D721Med (cell line): ENCODE measurements around the gene RASA2.
"Not testable (repeated sequence)": the region's sequence is repeated elsewhere in the genome, so short reads cannot be mapped to it uniquely, and the experiment has no call there.

Experiments
- DNase-seq: peaks from one replicate; pipeline ENCODE4 v3.0.0; 2011; ENCODE audit warnings: low spot score; ENCODE audit not compliant: insufficient read length
- FAIRE-seq: peaks from 2 replicates; lab custom pipeline; 2011; peaks lifted over from hg19 to GRCh38; lab: Jason Lieb, UNC
- TF ChIP-seq, protein P1 (sequence below): IDR thresholded peaks from 2 replicates; pipeline ENCODE4 v1.5.1; 2012; ENCODE audit warnings: mild to moderate bottlenecking, control low read depth; ENCODE audit not compliant: insufficient read depth; ENCODE audit errors: missing control alignments

The RASA2 gene

DNA sequence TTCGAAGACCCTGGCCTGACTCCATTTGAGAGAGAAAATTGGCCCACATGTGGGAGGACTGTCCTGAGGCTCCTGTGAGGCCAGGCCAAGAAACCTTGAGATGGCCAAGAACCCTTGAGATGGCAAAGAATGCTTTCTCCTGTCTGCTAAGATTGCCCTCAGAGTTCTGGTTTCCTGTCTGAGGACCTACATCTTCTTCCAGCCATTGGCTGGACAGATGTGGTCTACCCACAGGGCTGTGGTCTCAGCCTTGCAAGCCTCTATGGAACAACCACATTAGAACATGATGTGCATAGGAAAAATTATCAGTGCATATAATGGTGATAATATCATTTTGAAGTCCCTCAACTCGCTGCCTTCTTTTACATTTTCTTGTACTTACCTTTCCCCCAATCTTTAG is 10.8 kb upstream of the RASA2 start:
- FAIRE-seq (no peak), DNase-seq (no peak)
- TF ChIP-seq, protein P1, sequence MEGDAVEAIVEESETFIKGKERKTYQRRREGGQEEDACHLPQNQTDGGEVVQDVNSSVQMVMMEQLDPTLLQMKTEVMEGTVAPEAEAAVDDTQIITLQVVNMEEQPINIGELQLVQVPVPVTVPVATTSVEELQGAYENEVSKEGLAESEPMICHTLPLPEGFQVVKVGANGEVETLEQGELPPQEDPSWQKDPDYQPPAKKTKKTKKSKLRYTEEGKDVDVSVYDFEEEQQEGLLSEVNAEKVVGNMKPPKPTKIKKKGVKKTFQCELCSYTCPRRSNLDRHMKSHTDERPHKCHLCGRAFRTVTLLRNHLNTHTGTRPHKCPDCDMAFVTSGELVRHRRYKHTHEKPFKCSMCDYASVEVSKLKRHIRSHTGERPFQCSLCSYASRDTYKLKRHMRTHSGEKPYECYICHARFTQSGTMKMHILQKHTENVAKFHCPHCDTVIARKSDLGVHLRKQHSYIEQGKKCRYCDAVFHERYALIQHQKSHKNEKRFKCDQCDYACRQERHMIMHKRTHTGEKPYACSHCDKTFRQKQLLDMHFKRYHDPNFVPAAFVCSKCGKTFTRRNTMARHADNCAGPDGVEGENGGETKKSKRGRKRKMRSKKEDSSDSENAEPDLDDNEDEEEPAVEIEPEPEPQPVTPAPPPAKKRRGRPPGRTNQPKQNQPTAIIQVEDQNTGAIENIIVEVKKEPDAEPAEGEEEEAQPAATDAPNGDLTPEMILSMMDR: no peak

DNA sequence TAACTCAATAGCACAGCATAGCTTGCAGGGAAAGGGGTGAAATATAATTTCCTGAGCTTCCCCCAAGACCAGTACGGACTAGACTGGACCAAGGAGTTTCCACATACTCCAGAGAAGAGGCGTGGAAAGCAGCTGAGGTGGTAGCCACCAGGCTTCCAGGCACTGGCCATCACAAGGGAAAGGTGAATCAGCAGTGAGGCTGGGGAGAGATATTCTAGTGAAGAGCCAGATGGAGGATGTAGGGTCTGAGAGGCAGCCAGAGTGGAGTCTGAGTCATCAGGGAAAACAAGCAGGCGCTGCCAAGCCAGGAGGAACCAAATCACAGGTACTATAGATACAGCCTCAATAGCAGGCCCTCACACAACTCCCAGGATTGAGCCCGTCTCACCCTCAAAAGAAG is 9.6 kb upstream of the RASA2 start:
- DNase-seq (no peak), FAIRE-seq (no peak)
- TF ChIP-seq, protein P1: no peak

DNA sequence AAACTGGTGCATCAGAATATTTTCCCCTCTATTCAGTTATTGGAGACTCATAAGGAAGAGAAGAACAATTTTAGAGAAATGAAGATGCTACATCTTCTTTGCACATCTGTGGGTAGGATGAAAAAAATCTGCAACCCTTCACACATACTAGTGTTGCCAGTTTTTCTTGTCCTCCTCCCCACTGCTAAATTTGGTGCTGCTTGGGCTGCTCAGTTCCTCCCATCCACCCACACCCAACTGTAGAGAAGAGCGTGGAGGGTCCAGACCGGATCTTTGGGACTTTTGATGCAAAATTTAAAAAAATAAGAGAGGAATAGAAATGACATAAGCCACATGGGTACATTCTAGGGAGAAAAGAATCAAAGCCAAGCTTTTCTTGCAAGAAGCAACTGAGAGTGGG is 8.7 kb upstream of the RASA2 start:
- TF ChIP-seq, protein P1: no peak
- DNase-seq (no peak), FAIRE-seq (no peak)

GRCh38 chr3:141478840-141479239 is 8.0 kb upstream of the RASA2 start:
- FAIRE-seq, DNase-seq: not testable (repeated sequence)

- FAIRE-seq (no peak), DNase-seq (no peak)
- TF ChIP-seq, protein P1: no peak
Observed at GRCh38 chr3:141482245-141482922, 4.4 kb upstream of the RASA2 start.

- no peak for FAIRE-seq
- DNase-seq: no peak
- TF ChIP-seq, protein P1: no peak
Observed at GRCh38 chr3:141484701-141485287, 2.0 kb upstream of the RASA2 start.

DNA sequence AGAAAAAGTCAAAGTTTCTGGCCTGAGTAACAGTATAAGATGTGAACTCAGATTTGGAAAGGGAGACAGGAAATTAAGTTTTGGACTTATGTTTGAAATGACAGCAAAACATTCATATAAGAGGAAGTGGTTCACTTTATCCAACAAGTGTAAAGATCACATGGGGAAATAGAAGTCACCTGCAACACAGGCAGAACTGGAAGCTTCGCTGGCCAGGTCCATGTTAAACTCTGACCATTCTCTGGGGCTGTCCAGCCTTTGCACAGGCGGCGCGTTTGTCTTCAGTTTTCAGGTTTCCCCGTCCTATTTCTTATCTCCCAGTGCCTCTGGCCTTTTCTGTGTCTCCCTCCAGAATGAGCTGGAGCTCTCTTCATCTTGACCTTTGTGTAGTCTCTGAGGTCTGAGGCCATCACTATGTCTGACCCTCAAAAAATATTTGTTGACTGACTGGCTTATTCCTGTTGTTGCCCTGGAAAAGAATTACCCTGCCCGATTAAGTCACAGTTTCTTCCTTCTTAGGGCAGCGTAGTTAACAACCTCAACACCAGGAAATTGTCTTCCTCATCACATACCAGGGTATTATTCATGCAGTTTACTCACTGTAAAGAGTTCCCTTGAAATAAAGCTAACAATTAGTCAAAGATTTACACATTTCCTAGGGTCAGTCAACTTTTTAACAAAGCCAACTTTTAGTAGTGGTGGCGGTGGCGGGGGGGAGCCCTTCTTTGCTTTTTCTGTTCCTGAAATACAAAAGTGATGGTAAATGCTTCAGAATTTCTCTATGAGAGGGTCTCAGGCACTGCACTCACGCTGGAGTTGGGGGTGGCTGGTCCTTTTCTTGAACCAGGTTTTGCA is 959 bp upstream of the RASA2 start:
- FAIRE-seq (no peak), DNase-seq (no peak)
- TF ChIP-seq, protein P1: no peak
